ENCODE measurements around the gene RNU4-1. TPM values are rescaled to one million over a fixed set of nuclear protein-coding genes. Genes with fewer than 3 reads are reported as not detected.

RNU4-1 gene
- total and polyA plus RNA-seq, 2 donors (not counting 3 experiments of a cell fraction or from before 2014, with no cell fraction given), result under 0.01 to 2,141 TPM

DNA sequence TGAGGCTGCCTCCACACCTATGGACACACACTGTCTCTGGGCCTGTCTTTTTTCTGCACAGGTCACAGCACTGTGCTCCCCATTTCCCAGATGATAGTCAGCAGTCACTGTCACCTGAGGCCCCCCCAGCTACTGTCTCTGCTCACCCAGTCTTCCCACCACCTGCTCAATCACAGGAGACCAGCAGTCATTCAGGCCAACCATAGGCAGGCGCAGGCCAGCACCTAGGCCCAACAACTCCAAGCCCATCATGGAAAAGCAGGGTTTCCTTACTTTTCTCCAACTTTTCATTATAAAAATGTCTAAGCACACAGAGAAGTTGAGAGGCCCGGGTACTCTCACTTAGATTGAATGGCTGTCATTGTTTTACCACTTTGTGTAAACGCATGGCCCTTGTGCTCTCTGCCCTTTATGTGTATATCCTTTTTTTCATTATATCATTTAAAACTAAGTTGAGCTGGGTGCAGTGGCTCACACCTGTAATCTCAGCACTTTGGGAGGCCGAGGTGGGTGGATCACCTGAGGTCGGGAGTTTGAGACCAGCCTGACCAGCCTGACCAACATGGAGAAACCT lies 34.6 kb downstream of the RNU4-1 start:
- H3K4me3 ChIP-seq (replicated peaks in 1 of 3; ENCODE audit: insufficient read depth in 1 of 3, low read depth in 1 of 3, low read length in 3 of 3), result no peak overlapping the region
- TF ChIP-seq FOS (IDR thresholded peaks at IDR 0.05; ENCODE audit: borderline replicate concordance, insufficient read depth, low read length) (no peak), EZH2 (IDR thresholded peaks at IDR 0.05; ENCODE audit: borderline replicate concordance, low read depth, low read length, severe bottlenecking) (no peak), MYC (IDR thresholded peaks at IDR 0.05; ENCODE audit: low read depth, low read length) (no peak), POLR2AphosphoS5 (IDR thresholded peaks at IDR 0.05; ENCODE audit: insufficient read depth, low read depth, low read length) (no peak), POLR2A (IDR thresholded peaks at IDR 0.05; ENCODE audit: low read depth, low read length) (no peak), GATA2 (IDR thresholded peaks at IDR 0.05; ENCODE audit: insufficient read depth, insufficient read length, low read depth, low read length) (no peak)
- TF ChIP-seq, protein P1, sequence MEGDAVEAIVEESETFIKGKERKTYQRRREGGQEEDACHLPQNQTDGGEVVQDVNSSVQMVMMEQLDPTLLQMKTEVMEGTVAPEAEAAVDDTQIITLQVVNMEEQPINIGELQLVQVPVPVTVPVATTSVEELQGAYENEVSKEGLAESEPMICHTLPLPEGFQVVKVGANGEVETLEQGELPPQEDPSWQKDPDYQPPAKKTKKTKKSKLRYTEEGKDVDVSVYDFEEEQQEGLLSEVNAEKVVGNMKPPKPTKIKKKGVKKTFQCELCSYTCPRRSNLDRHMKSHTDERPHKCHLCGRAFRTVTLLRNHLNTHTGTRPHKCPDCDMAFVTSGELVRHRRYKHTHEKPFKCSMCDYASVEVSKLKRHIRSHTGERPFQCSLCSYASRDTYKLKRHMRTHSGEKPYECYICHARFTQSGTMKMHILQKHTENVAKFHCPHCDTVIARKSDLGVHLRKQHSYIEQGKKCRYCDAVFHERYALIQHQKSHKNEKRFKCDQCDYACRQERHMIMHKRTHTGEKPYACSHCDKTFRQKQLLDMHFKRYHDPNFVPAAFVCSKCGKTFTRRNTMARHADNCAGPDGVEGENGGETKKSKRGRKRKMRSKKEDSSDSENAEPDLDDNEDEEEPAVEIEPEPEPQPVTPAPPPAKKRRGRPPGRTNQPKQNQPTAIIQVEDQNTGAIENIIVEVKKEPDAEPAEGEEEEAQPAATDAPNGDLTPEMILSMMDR (IDR thresholded peaks at IDR 0.05; ENCODE audit: extremely low read depth in 1 of 2, insufficient read depth in 1 of 2, low read depth in 1 of 2, low read length in 2 of 2), result no peak
- H3K79me2 ChIP-seq (ENCODE audit: control insufficient read depth, insufficient read depth, low read length), result peaks cover 88% of the 10 kb centered on the region
- no TSS peak for BruUV-seq (replicated peaks)
- FAIRE-seq, result no peak
- no peak for DNase-seq (ENCODE audit: low read depth, low spot score)
- intact Hi-C loops (cut with micrococcal nuclease) (no loop called here), dilution Hi-C loops (cut with MboI; ENCODE audit: extremely low pct_ligation_motif_present, low sequenced_read_pairs) (no loop called here)
- H3K4me2 ChIP-seq (ENCODE audit: insufficient read depth, low read length), result peak overlapping the region; percentile 31
- H4K20me1 ChIP-seq (replicated peaks; ENCODE audit: control insufficient read depth, extremely low read depth, insufficient read depth, low read length), result no peaks in the 10 kb centered on the region
- H2AFZ ChIP-seq (ENCODE audit: low read depth, low read length), result no peak overlapping the region
- H3K9me1 ChIP-seq (replicated peaks; ENCODE audit: control insufficient read depth, extremely low read depth, insufficient read depth, low read length), result no peaks in the 10 kb centered on the region
- no peaks in the 10 kb centered on the region for H3K9me3 ChIP-seq (replicated peaks; ENCODE audit: control insufficient read depth, insufficient read depth, low read length)
- H3K4me1 ChIP-seq (ENCODE audit: control insufficient read depth, extremely low read depth, insufficient read depth, low read length), result peaks cover 80% of the 10 kb centered on the region
- H3K9ac ChIP-seq (replicated peaks; ENCODE audit: extremely low read depth, insufficient read depth, low read length), result no peak overlapping the region
- POLR2A ChIA-PET, result interaction anchor here (0.7 to 4.0 kb wide), 3 partner anchors 28 to 58 kb away, joined by 8 to 59 read pairs (median 43); partner anchors contain the start of genes RNU4-2 and RPLP0
- peaks cover 0 to 4% of the 10 kb centered on the region in 2 experiments for H3K36me3 ChIP-seq (ENCODE audit: control insufficient read depth in 2 of 2, extremely low read depth in 1 of 2, insufficient read depth in 2 of 2, low read length in 2 of 2)
- peak overlapping the region; percentile 96 for H3K27ac ChIP-seq (ENCODE audit: insufficient read depth, low read depth, low read length)
- H3K27me3 ChIP-seq (ENCODE audit: control insufficient read depth in 2 of 2, insufficient read depth in 2 of 2, low read length in 2 of 2), result no peaks in the 10 kb centered on the region
- CTCF ChIA-PET, result interaction anchor here (1.9 to 33.5 kb wide), 4 partner anchors 1 to 57 kb away, joined by 9 to 1402 read pairs (median 906); partner anchors contain the start of genes PXN and RPLP0
